CD8-positive, alpha-beta memory T cell (primary cell): Measurements from ENCODE around the gene SEPTIN1. TPM values are rescaled to one million over a fixed set of nuclear protein-coding genes. Genes with fewer than 3 reads are reported as not detected.
A peak's percentile ranks its signal among the peaks of the same experiment; 100 is the strongest.

Experiments used
- CTCF ChIA-PET: fragments of 350-600 bp; sonication (Branson Sonifier 250); formaldehyde crosslinking; loops from one replicate; lab custom pipeline; 2021; ENCODE audit warnings: antibody characterized with exemption; lab: Charles Lee
- POLR2A ChIA-PET: fragments of 350-600 bp; sonication (Branson Sonifier 250); formaldehyde crosslinking; loops from one replicate; lab custom pipeline; 2021; ENCODE audit warnings: antibody characterized with exemption; lab: Charles Lee
- DNase-seq, 5 donors: peaks; one replicate each; pipeline versions ENCODE4 v3.0.0 to v3.0.0-alpha.2; 2020 to 2022; ENCODE audit warnings: mixed read lengths in 1 of 5
- H3K27ac ChIP-seq: one replicate; pipeline ENCODE4 v1.7.0; 2013; ENCODE audit warnings: low read depth, mild to moderate bottlenecking, low read length, moderate library complexity
- H3K27me3 ChIP-seq: 2 replicates; pipeline ENCODE4 v1.7.0; 2013; ENCODE audit warnings: low read length, mild to moderate bottlenecking; ENCODE audit not compliant: insufficient read depth, poor library complexity, severe bottlenecking
- H3K36me3 ChIP-seq: 2 replicates; pipeline ENCODE4 v1.7.0; 2013; ENCODE audit warnings: mild to moderate bottlenecking, low read length, moderate library complexity; ENCODE audit not compliant: insufficient read depth
- H3K4me1 ChIP-seq: 2 replicates; pipeline ENCODE4 v1.7.0; 2013; ENCODE audit warnings: mild to moderate bottlenecking, low read length, moderate library complexity; ENCODE audit not compliant: insufficient read depth
- H3K4me3 ChIP-seq: 2 replicates; pipeline ENCODE4 v1.7.0; 2013; ENCODE audit warnings: mild to moderate bottlenecking, low read length
- H3K9me3 ChIP-seq: 2 replicates; pipeline ENCODE4 v1.7.0; 2013; ENCODE audit warnings: mild to moderate bottlenecking, low read length
- H3K27ac Mint-ChIP-seq, 8 donors: one replicate each; pipeline ENCODE4 v1.8.0; 2020 to 2021; ENCODE audit warnings: mixed read lengths in 8 of 8, mild to moderate bottlenecking in 6 of 8, inconsistent platforms in 3 of 8, moderate library complexity in 3 of 8
- H3K27me3 Mint-ChIP-seq, 2 donors: one replicate each; pipeline ENCODE4 v1.8.0; 2020 to 2021; ENCODE audit warnings: mixed read lengths in 2 of 2, mild to moderate bottlenecking in 1 of 2, moderate library complexity in 1 of 2
- H3K36me3 Mint-ChIP-seq, 3 donors: one replicate each; pipeline ENCODE4 v1.8.0; 2020 to 2021; ENCODE audit warnings: mixed read lengths in 3 of 3, inconsistent platforms in 1 of 3, mild to moderate bottlenecking in 1 of 3
- H3K4me1 Mint-ChIP-seq, 3 donors: one replicate each; pipeline ENCODE4 v1.8.0; 2020 to 2021; ENCODE audit warnings: mixed read lengths in 3 of 3, inconsistent platforms in 1 of 3, mild to moderate bottlenecking in 1 of 3
- H3K4me3 Mint-ChIP-seq, 7 donors: one replicate each; pipeline ENCODE4 v1.8.0; 2020 to 2021; ENCODE audit warnings: mixed read lengths in 7 of 7, mild to moderate bottlenecking in 6 of 7, moderate library complexity in 4 of 7, inconsistent platforms in 2 of 7
- H3K9me3 Mint-ChIP-seq, 5 donors: one replicate each; pipeline ENCODE4 v1.8.0; 2020 to 2022; ENCODE audit warnings: mixed read lengths in 5 of 5, mild to moderate bottlenecking in 3 of 5, moderate library complexity in 2 of 5, inconsistent platforms in 1 of 5
- polyA plus RNA-seq: library from polyadenylated mRNA; unstranded; fragments of 300-500 nt; fragmentation: Illumina TruSeq; gene quantifications from one replicate; pipeline ENCODE4 v1.2.3, GENCODE V29; 2021
- total RNA-seq, 2 experiments: library from RNA; stranded (reverse); gene quantifications; one replicate each; pipeline ENCODE4 v1.2.3, GENCODE V29; 2021

Gene SEPTIN1
- total and polyA plus RNA-seq, 3 experiments from 2014 or later: 187 to 227 (median 193) TPM

- ChIA-PET POLR2A (interaction anchor here (2.1 kb wide), 1 partner anchor 12 kb away, joined by 6 read pairs; no protein-coding TSS in a partner anchor), CTCF (interaction anchor here (1.2 to 1.3 kb wide), 2 partner anchors 50 to 51 kb away, joined by 4 to 5 read pairs; no protein-coding TSS in a partner anchor)
- H3K36me3 ChIP-seq: peaks cover 5% of the 10 kb centered on the region
- H3K4me1 ChIP-seq: peaks cover 13% of the 10 kb centered on the region
- H3K4me3 ChIP-seq: no peak overlapping the region
- Mint-ChIP-seq H3K4me1 (peaks cover 19 to 23% (median 22%) of the 10 kb centered on the region in 3 donors), H3K36me3 (peaks cover 3 to 66% (median 15%) of the 10 kb centered on the region in 3 donors), H3K4me3 (no peak overlapping the region), H3K27me3 (no peaks in the 10 kb centered on the region), H3K27ac (peak overlapping the region in 2 of 8 donors; percentile 41 to 72), H3K9me3 (no peaks in the 10 kb centered on the region)
- H3K27ac ChIP-seq: no peak overlapping the region
- H3K27me3 ChIP-seq: no peaks in the 10 kb centered on the region
- H3K9me3 ChIP-seq: no peaks in the 10 kb centered on the region
- no peak for DNase-seq
Observed at GRCh38 chr16:30358990-30359870, 23.1 kb downstream of the SEPTIN1 start.

DNA sequence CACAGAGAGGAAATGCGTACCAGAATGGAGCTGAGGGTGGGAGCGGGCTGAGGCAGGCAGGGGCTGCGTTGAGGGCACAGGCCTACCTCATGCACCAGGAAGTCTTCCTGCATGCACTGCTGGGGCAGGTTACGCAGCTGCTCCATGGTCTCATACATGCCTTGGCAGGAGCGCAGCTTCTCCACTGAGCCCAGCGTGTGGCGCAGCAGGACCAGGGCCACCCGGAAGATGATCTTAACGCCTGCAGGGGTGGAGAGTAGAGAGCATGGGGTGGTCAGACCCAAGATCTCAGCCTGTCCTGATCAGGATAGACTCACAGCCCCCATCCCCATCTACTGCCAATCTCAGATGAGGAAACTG is 23.8 kb downstream of the SEPTIN1 start:
- POLR2A ChIA-PET: interaction anchor here (2.1 kb wide), 1 partner anchor 12 kb away, joined by 6 read pairs; no protein-coding TSS in a partner anchor

DNA sequence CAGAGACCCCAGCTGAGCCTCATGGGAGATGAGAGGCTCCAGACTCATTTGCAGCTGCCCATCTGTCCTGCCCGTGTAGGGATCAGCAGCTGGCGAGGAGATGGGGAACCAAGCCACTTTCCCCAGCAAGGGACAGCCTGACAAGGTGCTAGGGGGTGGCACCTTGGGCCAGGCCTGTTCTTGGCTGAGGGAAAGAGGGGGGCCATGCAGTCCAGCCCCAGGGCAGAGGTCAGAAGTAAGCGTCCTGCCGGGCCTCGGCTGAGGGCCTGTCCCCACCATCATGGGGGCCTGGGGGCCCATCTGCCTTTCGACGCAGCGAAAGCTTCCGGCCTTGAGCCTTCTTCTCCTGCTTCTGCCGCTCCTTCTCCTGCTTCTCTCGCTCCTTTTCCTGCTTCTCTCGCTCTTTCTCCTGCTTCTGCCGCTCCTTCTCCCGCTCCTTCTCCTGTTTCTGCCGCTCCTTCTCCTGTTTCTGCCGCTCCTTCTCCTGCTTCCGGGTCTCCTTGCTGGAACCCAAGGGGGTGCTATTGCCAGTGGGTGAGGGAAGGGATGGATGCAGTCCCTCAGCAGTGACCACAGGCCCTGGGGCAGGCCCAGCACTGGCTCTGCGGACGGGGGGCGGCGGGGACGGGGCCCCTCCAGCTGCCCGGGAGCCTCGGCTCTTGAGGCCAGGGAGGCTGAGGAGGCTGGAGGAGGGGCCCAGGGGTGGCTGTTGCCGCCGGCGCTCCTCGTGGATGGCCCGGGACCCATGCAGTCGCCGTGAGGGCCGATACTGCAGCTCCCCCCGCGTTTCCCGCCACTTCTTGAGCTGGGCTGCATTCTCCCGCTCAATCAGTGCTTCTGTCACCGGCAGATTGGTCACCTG is 24.4 kb downstream of the SEPTIN1 start:
- no peak overlapping the region for H3K27ac ChIP-seq
- H3K36me3 Mint-ChIP-seq: peaks cover under 1 to 68% (median 8%) of the 10 kb centered on the region in 3 donors
- POLR2A ChIA-PET: interaction anchor here (2.1 kb wide), 1 partner anchor 13 kb away, joined by 6 read pairs; no protein-coding TSS in a partner anchor
- H3K4me1 Mint-ChIP-seq: peaks cover 22 to 35% (median 28%) of the 10 kb centered on the region in 3 donors
- H3K9me3 ChIP-seq: no peaks in the 10 kb centered on the region
- no peaks in the 10 kb centered on the region for H3K27me3 Mint-ChIP-seq
- CTCF ChIA-PET: interaction anchor here (1.2 to 2.6 kb wide), 2 partner anchors 13 to 52 kb away, joined by 5 to 8 read pairs; partner anchors contain the start of gene TBC1D10B
- peak in 1 of 5 donors; percentile 42 for DNase-seq
- no peaks in the 10 kb centered on the region for H3K27me3 ChIP-seq
- H3K4me3 ChIP-seq: no peak overlapping the region
- H3K9me3 Mint-ChIP-seq: no peaks in the 10 kb centered on the region
- H3K4me3 Mint-ChIP-seq: peak overlapping the region in 1 of 7 donors; percentile 76
- peak overlapping the region in 2 of 8 donors; percentile 50 to 94 for H3K27ac Mint-ChIP-seq
- H3K36me3 ChIP-seq: peaks cover 16% of the 10 kb centered on the region
- H3K4me1 ChIP-seq: peaks cover 24% of the 10 kb centered on the region

More for the DNA sequence above, 23.8 kb downstream of the SEPTIN1 start:
- no peak overlapping the region for H3K4me3 ChIP-seq
- H3K9me3 ChIP-seq: no peaks in the 10 kb centered on the region
- Mint-ChIP-seq H3K9me3 (no peaks in the 10 kb centered on the region), H3K4me3 (no peak overlapping the region), H3K27ac (peak overlapping the region in 1 of 8 donors; percentile 22), H3K36me3 (peaks cover 3 to 68% (median 15%) of the 10 kb centered on the region in 3 donors), H3K4me1 (peaks cover 22 to 29% (median 28%) of the 10 kb centered on the region in 3 donors), H3K27me3 (no peaks in the 10 kb centered on the region)
- peaks cover 10% of the 10 kb centered on the region for H3K36me3 ChIP-seq
- H3K27me3 ChIP-seq: no peaks in the 10 kb centered on the region
- peaks cover 20% of the 10 kb centered on the region for H3K4me1 ChIP-seq
- DNase-seq: no peak
- H3K27ac ChIP-seq: no peak overlapping the region
- CTCF ChIA-PET: interaction anchor here (1.2 to 2.6 kb wide), 2 partner anchors 13 to 51 kb away, joined by 5 to 8 read pairs; partner anchors contain the start of gene TBC1D10B

- Histone ChIP-seq H3K9me3 (no peaks in the 10 kb centered on the region), H3K27ac (no peak overlapping the region), H3K27me3 (no peaks in the 10 kb centered on the region), H3K4me3 (no peak overlapping the region), H3K36me3 (peaks cover 19% of the 10 kb centered on the region), H3K4me1 (peaks cover 24% of the 10 kb centered on the region)
- Mint-ChIP-seq H3K4me3 (peak overlapping the region in 2 of 7 donors; percentile 33 to 76), H3K9me3 (no peaks in the 10 kb centered on the region), H3K4me1 (peaks cover 23 to 36% (median 24%) of the 10 kb centered on the region in 3 donors), H3K36me3 (peaks cover 0 to 70% (median 5%) of the 10 kb centered on the region in 3 donors), H3K27ac (peak overlapping the region in 7 of 8 donors; percentile 22 to 95 (median 81)), H3K27me3 (no peaks in the 10 kb centered on the region)
- POLR2A ChIA-PET: interaction anchor here (0.5 to 2.1 kb wide), 2 partner anchors 14 to 34 kb away, joined by 4 to 6 read pairs; no protein-coding TSS in a partner anchor
- CTCF ChIA-PET: interaction anchor here (1.1 to 2.6 kb wide), 3 partner anchors 12 to 52 kb away, joined by 3 to 8 read pairs (median 5); partner anchors contain the start of gene TBC1D10B
- DNase-seq: peak in 1 of 5 donors; percentile 38
Observed at GRCh38 chr16:30357085-30357714, 25.2 kb downstream of the SEPTIN1 start.

- Mint-ChIP-seq H3K27me3 (no peaks in the 10 kb centered on the region), H3K36me3 (peaks cover 0 to 75% (median 4%) of the 10 kb centered on the region in 3 donors), H3K27ac (peak overlapping the region; percentile 90 to 99 (median 96)), H3K4me1 (peaks cover 23 to 38% (median 24%) of the 10 kb centered on the region in 3 donors), H3K9me3 (no peaks in the 10 kb centered on the region), H3K4me3 (peak overlapping the region; percentile 88 to 96 (median 95))
- POLR2A ChIA-PET: interaction anchor here (0.5 to 0.6 kb wide), 2 partner anchors 33 to 264 kb away, joined by 3 to 4 read pairs; no protein-coding TSS in a partner anchor
- peaks cover 24% of the 10 kb centered on the region for H3K4me1 ChIP-seq
- peak overlapping the region; percentile 95 for H3K27ac ChIP-seq
- H3K36me3 ChIP-seq: peaks cover 25% of the 10 kb centered on the region
- H3K27me3 ChIP-seq: no peaks in the 10 kb centered on the region
- no peaks in the 10 kb centered on the region for H3K9me3 ChIP-seq
- peak in 1 of 5 donors; percentile 47 for DNase-seq
- H3K4me3 ChIP-seq: no peak overlapping the region
- CTCF ChIA-PET: interaction anchor here (1.1 to 2.6 kb wide), 3 partner anchors 12 to 53 kb away, joined by 3 to 8 read pairs (median 5); partner anchors contain the start of gene TBC1D10B
Observed at GRCh38 chr16:30356401-30357084, 25.8 kb downstream of the SEPTIN1 start.

DNA sequence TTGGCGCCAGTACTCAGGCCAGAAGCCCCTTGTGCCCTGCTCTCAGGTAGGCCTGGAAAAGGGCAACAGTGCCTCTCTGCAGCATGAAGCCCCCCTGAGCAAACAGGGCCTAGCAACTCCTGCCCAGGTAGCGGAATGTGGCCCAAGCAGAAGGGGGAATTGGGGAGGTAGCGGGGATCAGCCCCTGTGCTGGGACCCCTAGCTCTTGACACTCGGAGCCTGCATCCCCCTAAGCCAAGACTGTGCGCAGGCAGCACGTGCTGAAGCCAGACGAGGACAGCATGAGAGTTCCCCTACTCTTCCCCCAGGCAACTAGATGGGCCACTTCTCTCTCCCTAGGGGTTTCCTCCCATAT is 26.4 kb downstream of the SEPTIN1 start:
- no peaks in the 10 kb centered on the region for H3K9me3 ChIP-seq
- DNase-seq: peak in 1 of 5 donors; percentile 43
- CTCF ChIA-PET: interaction anchor here (1.3 to 2.6 kb wide), 3 partner anchors 9 to 53 kb away, joined by 3 to 8 read pairs (median 5); partner anchors contain the start of gene TBC1D10B
- peaks cover 24% of the 10 kb centered on the region for H3K4me1 ChIP-seq
- POLR2A ChIA-PET: no interaction called here
- no peaks in the 10 kb centered on the region for H3K27me3 ChIP-seq
- peaks cover 31% of the 10 kb centered on the region for H3K36me3 ChIP-seq
- Mint-ChIP-seq H3K9me3 (no peaks in the 10 kb centered on the region), H3K27me3 (no peaks in the 10 kb centered on the region), H3K4me3 (peak overlapping the region; percentile 88 to 96 (median 95)), H3K27ac (peak overlapping the region; percentile 92 to 100 (median 98)), H3K4me1 (peaks cover 23 to 44% (median 25%) of the 10 kb centered on the region in 3 donors), H3K36me3 (peaks cover 0 to 78% (median 4%) of the 10 kb centered on the region in 3 donors)
- peak overlapping the region; percentile 92 for H3K4me3 ChIP-seq
- H3K27ac ChIP-seq: peak overlapping the region; percentile 95
